NOMO-1 treated with DMSO at 0.1 percent for 48 hours (cell line): ENCODE results near the gene TEKT3.

Experiments
- DNase-seq: peaks from one replicate; lab custom pipeline; 2025; ENCODE audit not compliant: unreplicated experiment; lab: John Stamatoyannopoulos, UW

The TEKT3 gene

GRCh38 chr17:15293558-15293957 lies 47.8 kb downstream of the TEKT3 start:
- no peak for DNase-seq

- no peak for DNase-seq
These were observed 49.6 kb downstream of the TEKT3 start for GRCh38 chr17:15291674-15292361.

GRCh38 chr17:15290605-15291004 lies 50.8 kb downstream of the TEKT3 start:
- no peak for DNase-seq

GRCh38 chr17:15289285-15290183 lies 51.9 kb downstream of the TEKT3 start:
- no peak for DNase-seq

GRCh38 chr17:15288859-15289258 lies 52.5 kb downstream of the TEKT3 start:
- DNase-seq, result no peak

GRCh38 chr17:15287538-15288267 lies 53.7 kb downstream of the TEKT3 start:
- DNase-seq, result no peak

- DNase-seq, result no peak
These were observed 55.9 kb downstream of the TEKT3 start for GRCh38 chr17:15285466-15285865.

- no peak for DNase-seq
These were observed 56.9 kb downstream of the TEKT3 start for GRCh38 chr17:15284537-15284936.

- no peak for DNase-seq
These were observed 57.3 kb downstream of the TEKT3 start for GRCh38 chr17:15284107-15284506.

GRCh38 chr17:15281909-15282308 lies 59.5 kb downstream of the TEKT3 start:
- no peak for DNase-seq

GRCh38 chr17:15278924-15279477 lies 62.4 kb downstream of the TEKT3 start:
- DNase-seq, result no peak

- DNase-seq, result no peak
These were observed 63.0 kb downstream of the TEKT3 start for GRCh38 chr17:15278380-15278779.

- DNase-seq, result no peak
These were observed 67.4 kb downstream of the TEKT3 start for GRCh38 chr17:15274017-15274416.

GRCh38 chr17:15273141-15273793 lies 68.1 kb downstream of the TEKT3 start:
- DNase-seq, result no peak

GRCh38 chr17:15271741-15272140 lies 69.7 kb downstream of the TEKT3 start:
- no peak for DNase-seq

GRCh38 chr17:15270628-15271381 lies 70.6 kb downstream of the TEKT3 start:
- DNase-seq, result peak; percentile 34

- DNase-seq, result no peak
These were observed 71.7 kb downstream of the TEKT3 start for GRCh38 chr17:15269780-15270089.

- DNase-seq, result no peak
These were observed 72.2 kb downstream of the TEKT3 start for GRCh38 chr17:15269087-15269779.

GRCh38 chr17:15268461-15268860 lies 72.9 kb downstream of the TEKT3 start:
- no peak for DNase-seq

- no peak for DNase-seq
These were observed 73.4 kb downstream of the TEKT3 start for GRCh38 chr17:15267996-15268395.
